H9 (cell line): ENCODE measurements around the gene BTRC. TPM values are rescaled to one million over a fixed set of nuclear protein-coding genes. Genes with fewer than 3 reads are reported as not detected.
"Not testable (repeated sequence)": the region's sequence is repeated elsewhere in the genome, so short reads cannot be mapped to it uniquely, and the experiment has no call there.

ENCODE experiments used
- DNase-seq: peaks from one replicate; pipeline ENCODE4 v3.0.0-alpha.2; 2017
- H2AFZ ChIP-seq: one replicate; pipeline ENCODE4 v1.6.1; 2013; ENCODE audit warnings: mild to moderate bottlenecking, low read length, control low read depth, moderate library complexity
- H2AK5ac ChIP-seq: 2 replicates; pipeline ENCODE4 v1.6.1; 2013; ENCODE audit warnings: low read length, control low read depth, mixed read lengths; ENCODE audit not compliant: insufficient read length
- H2BK120ac ChIP-seq: one replicate; pipeline ENCODE4 v1.6.1; 2013; ENCODE audit warnings: low read depth, mild to moderate bottlenecking, low read length, control low read depth, inconsistent platforms; ENCODE audit not compliant: poor library complexity, severe bottlenecking
- H2BK12ac ChIP-seq: 2 replicates; pipeline ENCODE4 v1.6.1; 2013; ENCODE audit warnings: low read length, control low read depth, mixed read lengths, low read depth; ENCODE audit not compliant: insufficient read length
- H2BK15ac ChIP-seq: 2 replicates; pipeline ENCODE4 v1.6.1; 2013; ENCODE audit warnings: low read depth, low read length, control low read depth
- H2BK20ac ChIP-seq: one replicate; pipeline ENCODE4 v1.6.1; 2013; ENCODE audit warnings: low read depth, mild to moderate bottlenecking, low read length, control low read depth, inconsistent platforms; ENCODE audit not compliant: poor library complexity, severe bottlenecking
- H2BK5ac ChIP-seq: 2 replicates; pipeline ENCODE4 v1.6.1; 2013; ENCODE audit warnings: low read length, control low read depth, mixed read lengths; ENCODE audit not compliant: insufficient read length
- H3K14ac ChIP-seq: 2 replicates; pipeline ENCODE4 v1.6.1; 2013; ENCODE audit warnings: low read length, control low read depth; ENCODE audit not compliant: insufficient read depth
- H3K18ac ChIP-seq: 2 replicates; pipeline ENCODE4 v1.6.1; 2013; ENCODE audit warnings: low read depth, mild to moderate bottlenecking, mixed read lengths, low read length, control low read depth; ENCODE audit not compliant: insufficient read length
- H3K23ac ChIP-seq: 2 replicates; pipeline ENCODE4 v1.6.1; 2013; ENCODE audit warnings: low read length, control low read depth, mixed read lengths, low read depth; ENCODE audit not compliant: insufficient read length
- H3K23me2 ChIP-seq: 2 replicates; pipeline ENCODE4 v1.6.1; 2013; ENCODE audit warnings: low read depth, mild to moderate bottlenecking, mixed read lengths, low read length, control low read depth; ENCODE audit not compliant: insufficient read length, poor library complexity, severe bottlenecking
- H3K27ac ChIP-seq: 2 replicates; pipeline ENCODE4 v1.5.1; 2013; ENCODE audit warnings: low read length, control low read depth, mixed read lengths, low read depth; ENCODE audit not compliant: insufficient read length
- H3K27me3 ChIP-seq: 2 replicates; pipeline ENCODE4 v1.6.1; 2013; ENCODE audit warnings: low read length, control low read depth, inconsistent platforms; ENCODE audit not compliant: insufficient read depth
- H3K4ac ChIP-seq: 2 replicates; pipeline ENCODE4 v1.6.1; 2013; ENCODE audit warnings: low read depth, mild to moderate bottlenecking, control low read depth, inconsistent platforms, low read length, moderate library complexity
- H3K4me1 ChIP-seq: 2 replicates; pipeline ENCODE4 v1.6.1; 2013; ENCODE audit warnings: low read length, control low read depth, inconsistent platforms; ENCODE audit not compliant: insufficient read depth
- H3K4me2 ChIP-seq: 2 replicates; pipeline ENCODE4 v1.6.1; 2013; ENCODE audit warnings: low read length, control low read depth, mixed read lengths; ENCODE audit not compliant: insufficient read length, insufficient read depth
- H3K56ac ChIP-seq: 2 replicates; pipeline ENCODE4 v1.6.1; 2013; ENCODE audit warnings: low read depth, mild to moderate bottlenecking, mixed read lengths, low read length, control low read depth; ENCODE audit not compliant: insufficient read length
- H3K79me1 ChIP-seq: 2 replicates; pipeline ENCODE4 v1.6.1; 2013; ENCODE audit warnings: low read depth, mild to moderate bottlenecking, moderate library complexity, low read length, control low read depth, inconsistent platforms; ENCODE audit not compliant: insufficient read depth, poor library complexity, severe bottlenecking
- H3K79me2 ChIP-seq: 2 replicates; pipeline ENCODE4 v1.6.1; 2013; ENCODE audit warnings: low read length, control low read depth, inconsistent platforms; ENCODE audit not compliant: insufficient read depth
- H3K9ac ChIP-seq: 2 replicates; pipeline ENCODE4 v1.6.1; 2013; ENCODE audit warnings: low read length, control low read depth, mixed read lengths; ENCODE audit not compliant: insufficient read length; ENCODE audit errors: extremely low read depth
- H3K9me3 ChIP-seq: one replicate; pipeline ENCODE4 v1.6.1; 2013; ENCODE audit warnings: low read depth, low read length, inconsistent platforms; ENCODE audit not compliant: control insufficient read depth
- H3T11ph ChIP-seq: one replicate; pipeline ENCODE4 v1.6.1; 2013; ENCODE audit warnings: mild to moderate bottlenecking, low read length, control low read depth, inconsistent platforms
- H4K20me1 ChIP-seq: one replicate; pipeline ENCODE4 v1.6.1; 2013; ENCODE audit not compliant: control insufficient read depth, insufficient read length, insufficient read depth
- H4K5ac ChIP-seq: 2 replicates; pipeline ENCODE4 v1.6.1; 2013; ENCODE audit warnings: low read depth, mild to moderate bottlenecking, mixed read lengths, low read length, control low read depth; ENCODE audit not compliant: insufficient read length
- H4K8ac ChIP-seq: replicated peaks from 2 replicates; pipeline ENCODE4 v1.6.1; 2013; ENCODE audit warnings: low read length, control low read depth, mixed read lengths, low read depth; ENCODE audit not compliant: insufficient read length
- H4K91ac ChIP-seq: 2 replicates; pipeline ENCODE4 v1.6.1; 2013; ENCODE audit warnings: low read depth, mild to moderate bottlenecking, moderate library complexity, mixed read lengths, low read length, control low read depth; ENCODE audit not compliant: insufficient read length
- H3K27ac Mint-ChIP-seq, 3 experiments: 2 replicates in 2 of 3; 3 replicates in 1 of 3; pipeline ENCODE4 v1.8.0; 2020 to 2021; ENCODE audit warnings: mixed read lengths in 3 of 3, mild to moderate bottlenecking in 1 of 3, moderate library complexity in 1 of 3
- H3K27me3 Mint-ChIP-seq: 2 replicates; pipeline ENCODE4 v1.8.0; 2021; ENCODE audit warnings: low read depth, mild to moderate bottlenecking, moderate library complexity, mixed read lengths
- H3K36me3 Mint-ChIP-seq, 3 experiments: 2 replicates in 2 of 3; 3 replicates in 1 of 3; pipeline ENCODE4 v1.8.0; 2020 to 2021; ENCODE audit warnings: low read depth in 3 of 3, mixed read lengths in 3 of 3; ENCODE audit not compliant: insufficient read depth in 1 of 3
- H3K4me1 Mint-ChIP-seq, 2 experiments: 2 replicates each; pipeline ENCODE4 v1.8.0; 2020; ENCODE audit warnings: mixed read lengths in 2 of 2
- H3K4me3 Mint-ChIP-seq, 2 experiments: 2 replicates in 1 of 2; 3 replicates in 1 of 2; pipeline ENCODE4 v1.8.0; 2020 to 2021; ENCODE audit warnings: mild to moderate bottlenecking in 2 of 2, mixed read lengths in 2 of 2, moderate library complexity in 1 of 2
- H3K9me3 Mint-ChIP-seq, 2 experiments: 2 replicates in 1 of 2; 3 replicates in 1 of 2; pipeline ENCODE4 v1.8.0; 2020; ENCODE audit warnings: mild to moderate bottlenecking in 2 of 2, mixed read lengths in 2 of 2, moderate library complexity in 1 of 2
- WGBS: extraction: QIAGEN DNeasy Blood & Tissue Kit; methylation state at CpG from one replicate; pipeline ENCODE4 v1.1.7; 2013; ENCODE audit warnings: missing lambda C conversion rate, low lambda C conversion rate, mixed read lengths; ENCODE audit not compliant: insufficient read length; ENCODE audit errors: extremely low coverage; 5-methylcytosine and 5-hydroxymethylcytosine counted together
- total RNA-seq: library from RNA; stranded (reverse); gene quantifications from 2 replicates; pipeline ENCODE4 v1.2.1, GENCODE V29; 2021
- TF ChIP-seq, protein P1 (sequence below): fragments of 200-600 bp; sonication (generic); conservative IDR thresholded peaks from 3 replicates; pipeline ENCODE4 v1.8.0; 2021; ENCODE audit warnings: antibody characterized with exemption, mild to moderate bottlenecking

Gene BTRC
- total RNA-seq, 1 experiment from 2014 or later = 24.2 TPM

DNA sequence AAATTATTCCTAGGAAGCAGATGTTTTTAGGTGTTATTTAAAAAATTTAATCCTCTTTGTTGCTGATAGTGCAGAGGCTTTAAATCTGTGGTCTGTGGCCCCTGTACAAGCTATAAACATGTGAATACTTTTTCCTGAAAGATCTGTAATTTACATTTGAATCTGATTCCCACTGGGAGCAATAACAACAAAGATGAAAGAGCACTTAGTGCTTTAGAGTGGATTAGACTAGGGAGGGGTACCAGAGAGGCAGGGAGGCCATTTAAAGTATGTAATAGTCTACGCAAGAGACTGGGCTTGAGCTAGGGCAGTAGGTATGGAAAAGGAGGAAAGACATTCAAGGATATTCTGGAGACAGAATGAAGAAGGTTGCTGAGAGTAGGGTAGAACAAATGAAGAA is 19.1 kb downstream of the BTRC start:
- no peak overlapping the region for H4K5ac ChIP-seq
- no peak overlapping the region for H2AFZ ChIP-seq
- no peak overlapping the region for H3T11ph ChIP-seq
- H3K4ac ChIP-seq = no peak overlapping the region
- H3K56ac ChIP-seq = no peak overlapping the region
- TF ChIP-seq, protein P1, sequence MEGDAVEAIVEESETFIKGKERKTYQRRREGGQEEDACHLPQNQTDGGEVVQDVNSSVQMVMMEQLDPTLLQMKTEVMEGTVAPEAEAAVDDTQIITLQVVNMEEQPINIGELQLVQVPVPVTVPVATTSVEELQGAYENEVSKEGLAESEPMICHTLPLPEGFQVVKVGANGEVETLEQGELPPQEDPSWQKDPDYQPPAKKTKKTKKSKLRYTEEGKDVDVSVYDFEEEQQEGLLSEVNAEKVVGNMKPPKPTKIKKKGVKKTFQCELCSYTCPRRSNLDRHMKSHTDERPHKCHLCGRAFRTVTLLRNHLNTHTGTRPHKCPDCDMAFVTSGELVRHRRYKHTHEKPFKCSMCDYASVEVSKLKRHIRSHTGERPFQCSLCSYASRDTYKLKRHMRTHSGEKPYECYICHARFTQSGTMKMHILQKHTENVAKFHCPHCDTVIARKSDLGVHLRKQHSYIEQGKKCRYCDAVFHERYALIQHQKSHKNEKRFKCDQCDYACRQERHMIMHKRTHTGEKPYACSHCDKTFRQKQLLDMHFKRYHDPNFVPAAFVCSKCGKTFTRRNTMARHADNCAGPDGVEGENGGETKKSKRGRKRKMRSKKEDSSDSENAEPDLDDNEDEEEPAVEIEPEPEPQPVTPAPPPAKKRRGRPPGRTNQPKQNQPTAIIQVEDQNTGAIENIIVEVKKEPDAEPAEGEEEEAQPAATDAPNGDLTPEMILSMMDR = no peak
- H3K23me2 ChIP-seq = no peaks in the 10 kb centered on the region
- H3K9ac ChIP-seq = no peak overlapping the region
- H2AK5ac ChIP-seq = no peak overlapping the region
- no peak overlapping the region for H2BK12ac ChIP-seq
- no peaks in the 10 kb centered on the region for H4K20me1 ChIP-seq
- no CpG with 5 or more reads among the region's 1 CpG for WGBS
- Mint-ChIP-seq H3K36me3 (peaks cover 2 to 12% (median 9%) of the 10 kb centered on the region in 3 experiments; a peak in 4 of 7 replicates), H3K4me3 (no peak overlapping the region), H3K27me3 (no peaks in the 10 kb centered on the region; the same call in 1 of the 2 replicates), H3K27ac (no peak overlapping the region; a peak in 2 of 7 replicates), H3K9me3 (no peaks in the 10 kb centered on the region; a peak in 1 of 5 replicates), H3K4me1 (peaks cover 9 to 12% of the 10 kb centered on the region in 2 experiments)
- H3K14ac ChIP-seq = no peak overlapping the region
- no peaks in the 10 kb centered on the region for H3K79me2 ChIP-seq
- H3K27me3 ChIP-seq = no peaks in the 10 kb centered on the region
- no peak overlapping the region for H3K23ac ChIP-seq
- no peaks in the 10 kb centered on the region for H3K79me1 ChIP-seq
- no peak overlapping the region for H2BK120ac ChIP-seq
- no peak overlapping the region for H2BK15ac ChIP-seq
- no peak overlapping the region for H3K27ac ChIP-seq
- H3K4me1 ChIP-seq = no peaks in the 10 kb centered on the region
- no peak overlapping the region for H3K4me2 ChIP-seq
- H4K8ac ChIP-seq = no peak overlapping the region
- no peak overlapping the region for H3K18ac ChIP-seq
- H2BK20ac ChIP-seq = no peak overlapping the region
- no peaks in the 10 kb centered on the region for H3K9me3 ChIP-seq
- DNase-seq = no peak
- H2BK5ac ChIP-seq = no peak overlapping the region
- H4K91ac ChIP-seq = no peak overlapping the region

DNA sequence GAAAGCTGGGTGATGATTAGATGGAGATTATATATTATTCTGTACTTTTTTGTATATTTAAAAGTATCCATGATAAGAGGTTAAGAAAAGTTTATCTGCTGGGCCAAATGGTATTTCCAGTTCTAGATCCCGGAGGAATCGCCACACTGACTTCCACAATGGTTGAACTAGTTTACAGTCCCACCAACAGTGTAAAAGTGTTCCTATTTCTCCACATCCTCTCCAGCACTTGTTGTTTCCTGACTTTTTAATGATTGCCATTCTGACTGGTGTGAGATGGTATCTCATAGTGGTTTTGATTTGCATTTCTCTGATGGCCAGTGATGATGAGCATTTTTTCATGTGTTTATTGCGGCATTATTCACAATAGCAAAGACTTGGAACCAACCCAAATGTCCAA is 20.0 kb downstream of the BTRC start:
- not testable (repeated sequence) for H3K14ac ChIP-seq, H3T11ph ChIP-seq, H3K36me3 Mint-ChIP-seq, H4K91ac ChIP-seq, H3K79me1 ChIP-seq, H3K9me3 ChIP-seq, H3K23ac ChIP-seq, H3K9ac ChIP-seq, H2BK120ac ChIP-seq, H2BK15ac ChIP-seq, H3K4ac ChIP-seq, H2AFZ ChIP-seq, H3K4me3 Mint-ChIP-seq, H2BK5ac ChIP-seq, H2BK20ac ChIP-seq, H3K27me3 Mint-ChIP-seq, H4K20me1 ChIP-seq, H2AK5ac ChIP-seq, H3K18ac ChIP-seq, H3K27ac ChIP-seq, H3K27me3 ChIP-seq, DNase-seq, H3K27ac Mint-ChIP-seq, H4K5ac ChIP-seq, H3K79me2 ChIP-seq, H4K8ac ChIP-seq, H2BK12ac ChIP-seq, H3K9me3 Mint-ChIP-seq, H3K4me2 ChIP-seq, H3K56ac ChIP-seq, H3K23me2 ChIP-seq, H3K4me1 ChIP-seq
- WGBS = no CpG with 5 or more reads among the region's 3 CpGs
- peaks cover 8 to 11% of the 10 kb centered on the region in 2 experiments for H3K4me1 Mint-ChIP-seq
